T-helper 1 cell treated with Interleukin-12 subunit alpha and Interleukin-12 subunit beta and Interleukin-4 antibody, amounts not matched to agents 30 ng/mL and 1 ng/mL, for 36 hours (primary cell): ENCODE results near the gene MINK1. TPM values are rescaled to one million over a fixed set of nuclear protein-coding genes. Genes with fewer than 3 reads are reported as not detected.
"Not testable (repeated sequence)": the region's sequence is repeated elsewhere in the genome, so short reads cannot be mapped to it uniquely, and the experiment has no call there.

Experiments
- intact Hi-C: fragments of 100-400 bp; cut with micrococcal nuclease; formaldehyde crosslinking; loops from one replicate; pipeline ENCODE4 v1.15.1; 2024
- total RNA-seq: library from RNA; stranded (reverse); gene quantifications from 2 replicates; pipeline ENCODE4 v1.2.3, GENCODE V29; 2022

The MINK1 gene
- total RNA-seq, 1 donor from 2014 or later: 115 TPM

DNA sequence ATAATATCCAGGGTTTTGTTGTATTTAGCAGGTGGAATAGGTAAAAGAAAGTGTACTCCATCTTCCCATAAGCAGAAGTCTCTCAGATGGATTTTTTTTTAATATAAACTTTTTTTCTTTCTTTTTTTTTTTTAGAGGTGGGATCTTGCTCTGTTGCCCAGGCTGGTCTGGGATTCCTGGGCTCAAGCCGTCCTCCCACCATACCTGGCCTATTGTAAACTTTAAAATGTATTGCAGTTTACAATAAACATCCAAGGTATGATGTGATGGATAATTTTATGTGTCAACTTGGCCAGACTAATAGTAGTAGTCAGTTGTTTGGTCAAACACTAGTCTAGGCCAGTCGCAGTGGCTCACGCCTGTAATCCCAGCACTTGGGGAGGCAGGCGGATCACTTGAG is 88.2 kb downstream of the MINK1 start:
- intact Hi-C loops: no loop called here

DNA sequence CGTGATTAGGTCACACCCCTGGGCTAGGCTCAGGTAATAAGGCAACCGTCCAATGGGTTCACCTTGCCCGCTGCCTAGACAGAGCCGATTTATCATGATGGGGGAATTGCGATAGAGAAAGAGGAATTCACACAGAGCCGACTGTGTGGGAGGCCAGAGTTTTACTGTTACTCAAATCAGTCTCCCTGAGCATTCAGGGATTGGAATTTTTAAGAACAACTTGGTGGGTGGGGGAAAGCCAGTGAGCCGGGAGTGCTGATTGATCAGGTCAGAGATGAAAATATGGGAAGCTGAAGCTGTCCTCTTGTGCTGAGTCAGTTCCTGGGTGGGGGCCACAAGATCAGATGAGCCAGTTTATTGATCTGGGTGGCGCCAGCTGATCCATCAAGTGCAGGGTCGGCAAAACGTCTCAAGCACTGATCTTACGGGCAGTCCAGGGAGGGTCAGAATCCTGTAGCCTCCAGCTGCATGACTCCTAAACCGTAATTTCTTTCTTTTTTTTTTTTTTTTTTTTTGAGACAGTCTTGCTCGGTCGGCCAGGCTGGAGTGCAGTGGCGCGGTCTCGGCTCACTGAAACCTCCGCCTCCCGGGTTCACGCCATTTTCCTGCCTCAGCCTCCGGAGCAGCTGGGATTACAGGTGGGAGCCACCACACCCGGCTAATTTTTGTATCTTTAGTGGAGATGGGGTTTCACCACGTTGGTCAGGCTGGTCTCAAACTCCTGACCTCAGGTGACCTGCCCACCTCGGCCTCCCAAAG is 93.6 kb downstream of the MINK1 start:
- intact Hi-C loops: not testable (repeated sequence)

DNA sequence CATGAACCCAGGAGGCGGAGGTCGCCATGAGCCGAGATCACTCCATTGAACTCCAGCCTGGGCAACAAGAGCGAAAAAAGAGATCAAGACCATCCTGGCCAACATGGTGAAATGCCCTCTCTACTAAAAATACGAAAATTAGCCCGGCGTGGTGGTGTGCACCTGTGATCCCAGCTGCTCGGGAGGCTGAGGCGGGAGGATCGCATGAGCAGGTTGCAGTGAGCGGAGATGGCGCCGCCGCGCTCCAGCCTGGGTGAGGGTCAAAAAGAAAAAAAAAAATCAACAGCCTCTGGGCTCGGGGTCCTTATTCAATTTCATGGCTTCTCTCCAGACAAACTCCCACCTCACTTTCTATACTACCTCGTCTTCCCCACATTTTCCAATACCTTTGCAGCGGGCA is 95.7 kb downstream of the MINK1 start:
- intact Hi-C loops: no loop called here

DNA sequence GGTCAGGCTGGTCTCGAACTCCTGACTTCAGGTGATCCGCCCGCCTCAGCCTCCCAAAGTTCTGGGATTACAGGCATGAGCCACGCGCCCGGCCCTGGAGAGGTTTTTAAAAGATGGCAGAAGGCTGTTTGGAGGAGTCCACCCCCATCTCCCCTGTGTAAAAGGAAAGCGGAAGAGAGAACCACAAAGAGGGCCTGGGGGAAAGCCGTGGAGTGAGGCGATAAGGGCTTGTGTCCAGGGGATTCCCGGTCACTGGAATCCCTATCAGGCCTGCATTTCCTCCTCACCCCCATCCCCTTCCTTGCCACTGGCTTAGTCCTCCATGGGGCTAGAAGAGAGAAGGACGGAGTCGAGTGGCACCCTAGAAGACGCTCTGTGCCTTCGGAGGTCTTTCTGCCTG is 98.8 kb downstream of the MINK1 start, which contains the start of gene GP1BA:
TSS of gene GP1BA (plus strand) at position 315 of the 400 bp plus-strand sequence. CDS start 328 bp downstream, outside the sequence.
- intact Hi-C loops: no loop called here

DNA sequence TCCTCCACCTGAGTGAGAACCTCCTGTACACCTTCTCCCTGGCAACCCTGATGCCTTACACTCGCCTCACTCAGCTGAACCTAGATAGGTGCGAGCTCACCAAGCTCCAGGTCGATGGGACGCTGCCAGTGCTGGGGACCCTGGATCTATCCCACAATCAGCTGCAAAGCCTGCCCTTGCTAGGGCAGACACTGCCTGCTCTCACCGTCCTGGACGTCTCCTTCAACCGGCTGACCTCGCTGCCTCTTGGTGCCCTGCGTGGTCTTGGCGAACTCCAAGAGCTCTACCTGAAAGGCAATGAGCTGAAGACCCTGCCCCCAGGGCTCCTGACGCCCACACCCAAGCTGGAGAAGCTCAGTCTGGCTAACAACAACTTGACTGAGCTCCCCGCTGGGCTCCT is 99.6 kb downstream of the MINK1 start:
- intact Hi-C loops: no loop called here

DNA sequence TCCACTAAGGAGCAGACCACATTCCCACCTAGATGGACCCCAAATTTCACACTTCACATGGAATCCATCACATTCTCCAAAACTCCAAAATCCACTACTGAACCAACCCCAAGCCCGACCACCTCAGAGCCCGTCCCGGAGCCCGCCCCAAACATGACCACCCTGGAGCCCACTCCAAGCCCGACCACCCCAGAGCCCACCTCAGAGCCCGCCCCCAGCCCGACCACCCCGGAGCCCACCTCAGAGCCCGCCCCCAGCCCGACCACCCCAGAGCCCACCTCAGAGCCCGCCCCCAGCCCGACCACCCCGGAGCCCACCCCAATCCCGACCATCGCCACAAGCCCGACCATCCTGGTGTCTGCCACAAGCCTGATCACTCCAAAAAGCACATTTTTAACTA is 100.5 kb downstream of the MINK1 start:
- intact Hi-C loops: no loop called here

DNA sequence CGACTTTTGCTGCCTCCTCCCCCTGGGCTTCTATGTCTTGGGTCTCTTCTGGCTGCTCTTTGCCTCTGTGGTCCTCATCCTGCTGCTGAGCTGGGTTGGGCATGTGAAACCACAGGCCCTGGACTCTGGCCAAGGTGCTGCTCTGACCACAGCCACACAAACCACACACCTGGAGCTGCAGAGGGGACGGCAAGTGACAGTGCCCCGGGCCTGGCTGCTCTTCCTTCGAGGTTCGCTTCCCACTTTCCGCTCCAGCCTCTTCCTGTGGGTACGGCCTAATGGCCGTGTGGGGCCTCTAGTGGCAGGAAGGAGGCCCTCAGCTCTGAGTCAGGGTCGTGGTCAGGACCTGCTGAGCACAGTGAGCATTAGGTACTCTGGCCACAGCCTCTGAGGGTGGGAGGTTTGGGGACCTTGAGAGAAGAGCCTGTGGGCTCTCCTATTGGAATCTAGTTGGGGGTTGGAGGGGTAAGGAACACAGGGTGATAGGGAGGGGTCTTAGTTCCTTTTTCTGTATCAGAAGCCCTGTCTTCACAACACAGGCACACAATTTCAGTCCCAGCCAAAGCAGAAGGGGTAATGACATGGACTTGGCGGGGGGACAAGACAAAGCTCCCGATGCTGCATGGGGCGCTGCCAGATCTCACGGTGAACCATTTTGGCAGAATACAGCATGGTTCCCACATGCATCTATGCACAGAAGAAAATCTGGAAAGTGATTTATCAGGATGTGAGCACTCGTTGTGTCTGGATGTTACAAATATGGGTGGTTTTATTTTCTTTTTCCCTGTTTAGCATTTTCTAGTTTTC is 101.2 kb downstream of the MINK1 start:
- intact Hi-C loops: no loop called here

DNA sequence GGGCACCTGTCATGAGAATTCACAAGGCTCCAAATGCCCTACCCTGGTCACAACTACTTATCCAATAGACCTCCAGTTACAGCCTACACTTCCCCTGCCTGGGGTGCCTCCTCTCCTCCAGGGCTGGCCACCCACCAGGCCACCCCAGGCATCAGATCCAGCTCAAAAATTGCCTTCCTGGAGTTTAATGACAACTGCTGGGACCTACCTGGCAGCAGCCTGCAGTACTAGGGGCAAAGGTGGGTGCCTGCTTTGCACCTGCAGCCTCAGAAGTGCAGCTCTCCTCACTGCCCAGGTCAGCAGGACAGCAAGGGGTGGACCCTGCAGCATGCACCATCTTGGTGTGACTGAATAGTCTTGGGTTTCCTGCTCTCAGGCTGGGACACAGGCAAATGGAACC is 102.5 kb downstream of the MINK1 start:
- intact Hi-C loops: no loop called here

DNA sequence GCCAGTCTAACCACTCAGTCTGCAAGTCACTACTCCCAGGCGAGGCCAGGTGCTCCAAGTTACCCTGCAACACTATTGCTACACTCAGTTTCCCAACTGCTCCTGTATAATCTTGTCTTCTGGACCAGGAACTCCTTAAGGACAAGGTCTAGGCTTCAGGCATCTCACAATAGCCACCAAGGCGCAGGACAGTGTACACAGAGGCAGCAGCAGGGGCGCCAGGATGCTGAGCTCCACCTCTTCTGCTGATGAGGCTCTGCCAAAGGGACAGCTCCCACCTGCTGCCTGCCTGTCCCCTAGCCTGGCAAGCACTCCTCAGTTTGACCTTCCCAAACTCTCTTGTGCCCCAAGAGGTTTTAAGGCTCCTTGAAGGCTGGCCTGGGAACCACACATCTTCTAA is 103.3 kb downstream of the MINK1 start:
- intact Hi-C loops: no loop called here

DNA sequence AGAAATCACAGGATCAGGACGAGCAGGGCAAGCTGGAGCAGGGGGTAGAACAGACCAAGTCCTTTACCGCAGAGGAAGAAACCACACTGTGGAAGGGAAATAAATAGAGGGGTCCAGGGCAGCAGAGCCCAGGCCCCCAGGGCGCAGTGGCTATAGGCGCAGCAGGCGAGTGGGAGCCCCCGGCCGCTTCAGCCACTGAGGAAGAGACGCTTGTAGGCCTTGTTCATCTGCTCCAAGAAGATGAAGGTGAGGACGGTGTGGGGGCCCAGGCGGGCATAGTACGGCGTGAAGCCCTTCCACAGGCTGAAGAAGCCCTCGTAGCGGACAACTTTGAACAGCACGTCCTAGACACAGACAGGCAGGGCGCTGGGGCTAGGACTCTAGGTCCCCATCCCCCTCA is 104.4 kb downstream of the MINK1 start:
- intact Hi-C loops: no loop called here

DNA sequence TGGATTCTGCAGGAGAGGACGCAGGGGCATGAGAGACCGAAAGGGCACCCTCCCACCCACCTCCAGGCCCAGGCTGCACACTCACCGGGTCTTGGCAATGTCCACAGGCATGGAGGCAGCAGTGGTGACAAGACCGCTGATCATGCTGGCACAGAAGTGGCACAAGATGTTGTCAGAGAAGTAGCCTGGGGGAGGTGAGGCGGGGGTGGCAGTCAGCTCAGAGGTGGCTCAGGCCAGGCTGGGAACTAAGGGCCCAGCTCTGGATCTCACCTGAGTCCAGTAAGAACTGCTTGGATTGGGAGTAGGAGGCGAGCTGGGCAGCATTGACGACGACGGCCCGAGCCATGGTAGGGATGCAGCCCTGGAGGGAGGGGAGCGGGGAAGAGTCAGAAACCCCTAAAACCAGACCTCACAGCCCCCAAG is 104.9 kb downstream of the MINK1 start:
- intact Hi-C loops: no loop called here

DNA sequence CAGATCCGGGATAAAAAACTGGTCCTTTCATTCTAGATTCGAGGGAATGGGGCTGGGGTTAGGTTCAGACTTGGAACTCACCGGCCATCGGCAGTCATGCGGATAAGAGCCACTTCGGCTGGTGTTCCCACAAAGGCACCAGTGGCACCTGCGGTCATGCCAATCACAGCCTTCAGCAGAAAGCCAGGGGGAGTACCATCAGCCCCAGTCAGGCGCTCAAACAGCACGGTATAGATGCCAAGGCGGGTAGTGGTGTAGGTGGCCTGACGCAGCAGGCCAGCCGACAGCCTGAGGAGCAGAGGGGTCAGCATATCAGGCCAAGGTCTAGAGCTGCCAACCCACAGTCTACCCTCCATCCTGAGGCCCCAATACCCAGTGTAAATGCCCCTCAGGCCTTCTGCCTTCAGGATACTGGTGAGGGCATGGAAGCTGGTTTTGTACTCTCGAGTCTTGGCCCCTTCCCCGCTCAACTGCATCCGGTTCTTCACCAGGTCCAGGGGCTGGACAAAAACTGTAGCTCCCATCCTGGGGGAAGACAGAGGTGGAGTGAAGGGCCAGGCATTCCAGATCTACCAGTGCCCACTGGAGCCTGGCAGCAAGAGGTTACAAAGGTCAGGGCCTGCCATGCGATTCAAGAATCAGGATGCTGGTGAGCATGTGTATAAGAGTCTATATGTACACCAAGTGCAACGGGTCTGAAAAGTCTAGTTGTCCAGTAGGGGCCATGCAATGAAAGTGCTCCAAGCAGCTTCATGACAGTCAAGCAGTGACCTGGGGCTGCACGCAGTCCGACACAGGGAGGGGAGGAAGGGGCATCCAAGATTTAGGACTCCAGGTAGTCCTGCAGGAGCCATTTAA is 105.8 kb downstream of the MINK1 start:
- intact Hi-C loops: no loop called here

DNA sequence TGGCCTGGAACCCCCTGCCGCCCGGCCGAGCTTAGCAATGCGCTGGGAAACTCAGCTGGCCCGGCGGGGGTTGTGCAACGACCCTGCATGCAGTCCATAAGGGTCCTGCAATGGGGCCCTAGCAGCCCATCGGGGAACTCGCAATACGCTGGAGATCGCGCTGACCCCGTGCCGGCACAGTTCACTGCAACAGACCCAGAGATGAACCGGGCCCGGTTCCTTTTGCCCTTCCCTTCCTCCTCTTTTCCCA is 106.3 kb downstream of the MINK1 start:
- intact Hi-C loops: no loop called here

DNA sequence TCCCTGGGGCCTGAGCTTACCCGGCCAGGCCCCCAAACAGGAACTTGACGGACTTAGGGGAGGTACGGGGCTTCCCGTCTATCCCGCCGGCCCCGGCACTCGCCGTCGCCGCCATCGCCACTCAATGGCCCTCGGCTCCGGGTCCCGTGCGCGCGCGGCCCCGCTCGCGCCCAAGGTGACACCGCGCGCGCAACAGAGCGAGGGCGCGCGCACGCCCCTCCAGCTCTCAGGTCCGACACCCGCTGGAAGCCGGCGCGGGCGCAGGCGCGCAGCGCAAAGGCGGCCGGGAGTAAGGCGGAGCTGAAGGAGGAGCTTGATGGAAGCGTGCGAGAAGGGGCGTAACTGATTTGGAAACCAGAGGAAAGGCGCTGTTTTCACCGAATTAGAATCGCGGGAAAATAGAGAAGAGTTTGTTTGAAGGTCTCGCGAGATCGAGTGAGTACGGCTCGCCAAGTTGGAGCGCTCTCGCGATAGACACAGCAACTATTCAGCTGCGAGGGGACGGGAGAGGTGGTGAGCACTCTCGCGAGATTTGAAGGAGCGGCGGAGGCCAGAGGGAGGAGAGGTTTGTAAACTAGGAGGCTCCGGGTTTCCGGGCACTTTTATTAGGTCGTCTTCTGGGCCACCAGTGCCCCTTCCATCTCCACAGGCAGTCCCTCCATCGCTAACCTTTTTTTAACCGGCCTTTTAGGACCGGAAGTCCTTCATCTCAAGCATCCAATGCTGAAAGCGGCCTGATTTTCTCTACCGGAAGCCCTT is 106.8 kb downstream of the MINK1 start, which contains the start of the genes RNF167 and SLC25A11:
TSS of gene RNF167 (plus strand) at position 473 of the 759 bp plus-strand sequence. CDS start 642 bp downstream, outside the sequence.
TSS of gene SLC25A11 (minus strand) at position 251 of the 759 bp plus-strand sequence. CDS start at position 115, 136 bp downstream.
- intact Hi-C loops: loop anchor here (1.0 to 5.0 kb wide), 12 partner anchors 8 to 678 kb away; partner anchors contain the start of genes ANKFY1, ARRB2, CAMTA2 and DERL2

DNA sequence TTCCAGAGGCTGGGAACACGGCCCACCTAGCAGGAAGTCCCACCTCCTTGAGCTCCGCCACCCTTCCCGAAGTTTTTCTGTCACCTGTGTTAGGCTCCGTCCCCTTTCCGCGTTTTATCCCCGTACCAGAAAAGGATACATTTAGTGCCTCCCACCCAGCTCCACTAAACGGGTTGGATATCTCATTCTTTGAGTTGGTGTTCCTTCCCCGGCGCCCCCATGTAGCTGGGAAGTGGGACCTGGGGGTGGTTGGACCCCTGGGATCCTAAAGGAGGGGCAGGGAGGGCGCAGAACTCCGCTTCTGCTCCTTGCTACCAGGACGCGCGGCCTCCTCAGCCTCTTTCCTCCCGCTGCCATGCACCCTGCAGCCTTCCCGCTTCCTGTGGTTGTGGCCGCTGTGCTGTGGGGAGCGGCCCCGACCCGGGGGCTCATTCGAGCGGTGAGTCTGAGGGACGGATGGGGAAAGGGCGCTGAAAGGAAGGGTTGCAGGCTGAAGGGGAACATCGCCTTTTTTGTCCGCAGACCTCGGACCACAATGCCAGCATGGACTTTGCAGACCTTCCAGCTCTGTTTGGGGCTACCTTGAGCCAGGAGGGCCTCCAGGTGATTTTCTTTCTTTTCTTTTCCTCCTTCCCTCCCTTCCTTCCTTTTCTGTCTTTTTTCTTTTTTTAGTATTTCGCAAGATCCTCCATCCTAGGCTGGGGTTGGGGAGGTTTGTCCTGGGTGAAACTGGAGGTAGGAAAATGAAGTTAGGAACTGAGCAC is 107.6 kb downstream of the MINK1 start:
- intact Hi-C loops: loop anchor here (1.0 to 5.0 kb wide), 12 partner anchors 8 to 678 kb away; partner anchors contain the start of genes ANKFY1, ARRB2, CAMTA2 and DERL2

DNA sequence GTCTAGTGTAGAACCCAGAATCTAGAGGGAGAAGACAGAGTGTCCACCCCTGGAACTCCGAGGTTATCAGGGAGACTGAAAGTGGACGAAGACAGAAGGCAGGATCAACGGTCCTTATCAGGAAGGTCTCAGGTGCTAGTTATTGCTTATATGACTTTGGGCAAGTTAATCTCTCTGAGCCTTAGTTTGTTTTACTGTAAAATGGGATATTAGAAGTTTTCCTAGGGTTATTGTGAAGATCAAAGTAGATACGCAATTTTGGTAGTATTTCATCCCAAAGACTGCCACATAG is 108.1 kb downstream of the MINK1 start:
- intact Hi-C loops: loop anchor here (5.0 kb wide), 2 partner anchors 209 to 679 kb away; partner anchors contain the start of genes ANKFY1 and MED11

DNA sequence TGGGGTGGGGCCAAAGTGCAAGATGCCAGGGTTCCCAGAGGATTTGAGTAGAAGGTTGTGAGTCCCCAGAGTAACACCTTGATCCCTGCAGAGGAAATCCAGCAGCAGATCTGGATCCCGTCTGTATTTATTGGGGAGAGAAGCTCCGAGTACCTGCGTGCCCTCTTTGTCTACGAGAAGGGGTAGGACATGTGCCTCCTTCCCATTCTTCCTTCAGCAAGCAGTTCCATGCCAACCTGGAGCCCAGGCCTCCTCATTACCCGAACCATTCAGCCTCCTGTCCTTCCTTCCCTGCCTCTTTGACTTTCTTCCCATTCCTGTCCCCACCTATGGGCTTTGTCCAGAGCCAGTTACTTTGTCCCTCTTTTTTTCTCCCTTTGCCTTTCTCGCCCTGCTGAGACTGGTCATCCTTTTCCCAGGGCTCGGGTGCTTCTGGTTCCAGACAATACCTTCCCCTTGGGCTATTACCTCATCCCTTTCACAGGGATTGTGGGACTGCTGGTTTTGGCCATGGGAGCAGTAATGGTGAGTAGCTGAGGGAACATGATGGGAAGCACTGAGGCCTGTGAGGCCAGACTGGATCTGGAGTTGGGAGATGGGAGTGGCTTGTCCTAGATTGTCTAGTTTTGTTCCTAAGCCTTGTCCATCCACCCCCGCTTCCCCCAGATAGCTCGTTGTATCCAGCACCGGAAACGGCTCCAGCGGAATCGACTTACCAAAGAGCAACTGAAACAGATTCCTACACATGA is 109.8 kb downstream of the MINK1 start:
- intact Hi-C loops: loop anchor here (5.0 kb wide), 2 partner anchors 211 to 681 kb away; partner anchors contain the start of genes ANKFY1 and MED11

DNA sequence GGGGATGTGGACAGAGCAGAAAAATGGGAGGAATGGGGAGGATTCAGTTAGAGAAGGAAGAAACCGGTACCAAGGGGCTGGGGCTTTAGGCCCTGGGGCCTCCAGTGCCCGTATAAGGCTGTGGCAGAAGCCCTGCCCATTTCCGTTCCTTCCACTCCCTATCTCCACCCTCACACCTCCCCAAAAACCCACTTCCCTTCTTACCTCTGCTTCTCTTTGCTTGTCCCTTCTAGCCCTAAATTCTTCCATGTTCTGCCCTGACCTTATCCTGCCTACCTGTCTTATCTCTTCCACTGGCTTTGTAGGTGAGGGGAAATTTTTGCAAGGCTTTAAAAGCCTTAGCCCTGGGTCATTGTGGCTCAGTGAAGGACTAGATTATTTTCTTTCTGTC is 111.0 kb downstream of the MINK1 start:
- intact Hi-C loops: loop anchor here (2.0 to 5.0 kb wide), 4 partner anchors 35 to 767 kb away; partner anchors contain the start of genes ANKFY1 and MED11
